ENCODE measurements around the gene KIF15.

GRCh38 chr3:44772099-44772442 is 10.5 kb downstream of the KIF15 start:
- TF ChIP-seq POLR2AphosphoS5 (IDR thresholded peaks at IDR 0.05; ENCODE audit: low read depth, low read length) (no peak), POLR2A (IDR thresholded peaks at IDR 0.05; ENCODE audit: low read depth, low read length) (no peak), TAF1 (IDR thresholded peaks at IDR 0.05; ENCODE audit: borderline replicate concordance, low read depth, low read length) (no peak)

All from GM12892 (cell line).